ENCODE measurements around the gene ZNF678.

GRCh38 chr1:227707846-227708245 is 144.5 kb downstream of the ZNF678 start:
- no peak for TF ChIP-seq CTCF (conservative IDR thresholded peaks at IDR 0.05 in 1 of 2, IDR thresholded peaks at IDR 0.05 in 1 of 2; ENCODE audit: extremely low read depth in 1 of 2, insufficient read depth in 1 of 2, low read depth in 1 of 2, low read length in 2 of 2)
- TF ChIP-seq EZH2 (IDR thresholded peaks at IDR 0.05; ENCODE audit: borderline replicate concordance, low read length), result no peak
